Measurements from ENCODE around the gene ITGAD.

Gene ITGAD

DNA sequence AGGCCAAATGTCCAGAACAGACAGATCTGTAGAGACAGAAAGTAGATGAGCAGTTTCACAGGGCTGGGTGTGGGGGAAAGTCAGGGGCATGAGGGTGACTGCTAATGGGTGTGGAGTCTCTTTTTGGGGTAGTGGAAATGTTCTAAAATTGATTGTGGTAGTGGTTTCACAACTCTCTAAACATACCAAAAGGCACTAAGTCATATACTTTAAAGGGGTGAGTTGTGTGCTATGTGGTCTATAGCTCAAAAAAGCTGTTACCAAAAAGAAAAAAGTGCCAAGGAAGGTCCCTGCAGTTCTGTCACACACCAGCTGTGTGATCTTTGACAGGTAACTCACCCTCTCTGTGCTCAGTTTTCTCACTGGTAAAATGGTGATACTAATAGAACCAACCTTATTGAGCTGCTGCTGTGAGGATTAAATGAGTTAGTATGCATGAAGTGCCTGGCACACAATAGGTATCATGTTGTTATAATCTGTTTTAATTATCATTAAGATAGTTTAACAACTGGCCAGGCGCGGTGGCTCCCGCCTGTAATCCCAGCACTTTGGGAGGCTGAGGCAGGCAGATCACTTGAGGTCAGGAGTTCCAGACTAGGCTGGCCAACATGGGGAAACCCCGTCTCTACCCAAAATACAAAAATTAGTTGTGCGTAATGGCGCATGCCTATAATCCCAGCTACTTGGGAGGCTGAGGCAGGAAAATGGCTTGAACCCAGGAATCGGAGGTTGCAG is 27.8 kb upstream of the ITGAD start:
- in situ Hi-C loops (cut with MboI; ENCODE audit: low sequenced_read_pairs): no loop called here

GRCh38 chr16:31367853-31368252 is 25.3 kb upstream of the ITGAD start:
- in situ Hi-C loops (cut with MboI; ENCODE audit: low sequenced_read_pairs): no loop called here

DNA sequence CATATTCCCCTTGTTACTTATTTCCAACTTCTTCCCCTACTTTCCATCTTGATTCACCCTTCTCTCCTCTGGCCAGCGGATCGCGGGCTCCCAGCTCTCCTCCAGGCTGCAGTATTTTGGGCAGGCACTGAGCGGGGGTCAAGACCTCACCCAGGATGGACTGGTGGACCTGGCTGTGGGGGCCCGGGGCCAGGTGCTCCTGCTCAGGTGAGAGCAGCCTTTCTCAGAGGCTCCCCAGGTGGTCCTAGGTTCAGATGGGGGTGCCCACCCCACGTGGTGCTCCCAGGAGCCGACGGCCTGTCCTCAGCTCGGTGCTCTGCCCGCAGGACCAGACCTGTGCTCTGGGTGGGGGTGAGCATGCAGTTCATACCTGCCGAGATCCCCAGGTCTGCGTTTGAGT is 22.1 kb upstream of the ITGAD start:
- in situ Hi-C loops (cut with MboI; ENCODE audit: low sequenced_read_pairs): no loop called here

DNA sequence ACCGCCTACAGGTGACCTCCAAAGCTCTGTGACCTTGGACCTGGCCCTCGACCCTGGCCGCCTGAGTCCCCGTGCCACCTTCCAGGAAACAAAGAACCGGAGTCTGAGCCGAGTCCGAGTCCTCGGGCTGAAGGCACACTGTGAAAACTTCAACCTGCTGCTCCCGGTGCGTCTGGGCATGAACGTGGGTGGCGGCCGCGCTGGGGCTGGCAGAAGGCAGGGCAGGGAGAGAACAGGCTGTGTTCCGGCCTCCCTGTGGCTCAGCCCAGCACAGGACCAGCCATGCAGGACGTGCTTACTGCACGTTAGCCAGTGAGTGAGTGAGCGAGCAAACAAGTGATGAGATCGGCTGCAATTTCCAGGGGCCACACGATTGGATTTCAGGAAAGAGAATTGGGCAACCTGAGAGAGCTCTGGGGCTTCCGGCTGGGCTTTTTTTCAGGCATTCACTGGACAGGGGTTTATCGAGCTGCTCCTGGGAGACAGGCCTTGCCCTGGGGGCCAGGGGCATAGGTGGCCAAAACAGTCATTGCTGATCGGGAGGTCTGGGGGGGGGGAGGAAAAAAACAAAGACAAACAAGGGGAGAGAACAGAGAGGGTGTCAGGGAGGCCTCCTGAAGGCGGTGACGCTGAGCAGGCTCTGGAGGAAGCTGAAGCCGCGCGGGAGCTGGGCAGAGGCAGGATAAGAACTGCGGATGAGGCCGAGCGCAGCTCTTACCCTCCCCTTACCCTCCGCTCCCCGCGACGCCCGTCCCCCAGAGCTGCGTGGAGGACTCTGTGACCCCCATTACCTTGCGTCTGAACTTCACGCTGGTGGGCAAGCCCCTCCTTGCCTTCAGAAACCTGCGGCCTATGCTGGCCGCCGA is 21.3 kb upstream of the ITGAD start:
- in situ Hi-C loops (cut with MboI; ENCODE audit: low sequenced_read_pairs): no loop called here

DNA sequence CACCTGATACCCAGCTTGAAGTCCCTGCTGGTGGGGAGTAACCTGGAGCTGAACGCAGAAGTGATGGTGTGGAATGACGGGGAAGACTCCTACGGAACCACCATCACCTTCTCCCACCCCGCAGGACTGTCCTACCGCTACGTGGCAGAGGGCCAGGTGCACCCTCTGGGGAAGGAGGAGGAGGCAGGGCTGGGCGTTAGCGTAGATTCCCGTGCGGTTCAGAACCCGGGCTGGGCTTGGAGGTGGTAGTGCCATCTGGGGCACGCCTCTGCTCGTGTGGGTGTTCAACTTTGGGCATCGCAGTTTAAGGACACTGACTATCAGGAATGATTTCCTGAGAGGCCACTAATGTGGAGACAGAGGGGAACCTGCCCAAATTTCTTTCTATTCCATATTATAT is 19.9 kb upstream of the ITGAD start:
- in situ Hi-C loops (cut with MboI; ENCODE audit: low sequenced_read_pairs): no loop called here

- in situ Hi-C loops (cut with MboI; ENCODE audit: low sequenced_read_pairs): no loop called here
These were observed 17.9 kb upstream of the ITGAD start for GRCh38 chr16:31375231-31375630.

GRCh38 chr16:31376705-31377104 is 16.4 kb upstream of the ITGAD start:
- in situ Hi-C loops (cut with MboI; ENCODE audit: low sequenced_read_pairs): no loop called here

DNA sequence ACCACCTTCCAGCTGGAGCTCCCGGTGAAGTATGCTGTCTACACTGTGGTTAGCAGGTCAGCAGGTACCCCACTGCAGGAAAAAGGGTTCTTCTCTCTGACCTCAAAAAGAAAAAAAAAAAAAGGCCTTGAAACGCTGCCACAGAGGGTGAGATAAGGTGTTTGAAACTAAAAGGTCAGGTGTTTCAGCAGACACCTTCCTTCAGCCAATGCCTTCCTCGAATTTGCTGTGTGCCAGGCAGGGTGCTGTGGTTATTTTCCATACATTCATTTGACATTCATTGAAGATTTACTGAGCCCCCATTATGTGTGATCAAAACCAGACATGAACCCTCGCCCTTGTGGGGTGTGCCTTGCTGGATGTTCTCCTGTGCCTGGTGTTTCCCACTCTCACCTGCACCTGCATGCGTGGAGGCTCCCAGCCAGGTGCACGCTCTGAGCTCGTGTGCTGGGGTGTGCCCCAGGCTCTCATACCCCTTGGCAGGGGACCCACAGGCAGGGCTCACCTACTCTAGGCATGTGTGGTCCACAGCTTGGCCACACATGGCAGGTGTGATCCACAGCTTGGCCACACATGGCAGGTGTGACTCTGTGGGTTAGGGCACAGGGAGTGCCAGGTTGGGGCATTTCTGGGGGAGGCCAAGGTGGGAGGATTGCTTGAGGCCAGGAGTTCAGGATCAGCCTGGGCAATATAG is 15.8 kb upstream of the ITGAD start:
- in situ Hi-C loops (cut with MboI; ENCODE audit: low sequenced_read_pairs): no loop called here

- in situ Hi-C loops (cut with MboI; ENCODE audit: low sequenced_read_pairs): loop anchor here (10.0 kb wide), 2 partner anchors 55 to 175 kb away; partner anchors contain the start of gene PYCARD
These were observed 12.9 kb upstream of the ITGAD start for GRCh38 chr16:31380201-31380600.

GRCh38 chr16:31382485-31383161 is 10.5 kb upstream of the ITGAD start:
- in situ Hi-C loops (cut with MboI; ENCODE audit: low sequenced_read_pairs): loop anchor here (10.0 kb wide), 2 partner anchors 58 to 178 kb away; partner anchors contain the start of gene PYCARD

DNA sequence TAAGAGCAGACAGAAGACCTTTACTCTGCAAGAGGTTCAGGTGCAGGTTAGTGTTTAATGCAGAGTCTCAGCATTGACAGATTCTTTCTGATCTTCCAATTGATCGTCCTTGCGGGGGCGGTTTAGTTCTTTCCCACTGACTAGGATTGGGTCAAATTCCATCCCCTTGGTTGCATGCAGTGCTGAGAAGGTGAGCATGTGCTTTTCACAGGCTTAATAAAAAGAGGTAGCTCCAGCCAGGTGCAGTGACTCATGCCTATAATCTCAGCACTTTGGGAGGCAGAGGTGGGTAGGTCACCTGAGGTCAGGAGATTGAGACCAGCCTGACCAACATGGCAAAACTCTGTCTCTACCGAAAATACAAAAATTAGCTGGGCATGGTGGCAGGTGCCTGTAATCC is 7.5 kb upstream of the ITGAD start:
- in situ Hi-C loops (cut with MboI; ENCODE audit: low sequenced_read_pairs): loop anchor here (10.0 kb wide), 2 partner anchors 61 to 181 kb away; partner anchors contain the start of gene PYCARD

- in situ Hi-C loops (cut with MboI; ENCODE audit: low sequenced_read_pairs): loop anchor here (10.0 kb wide), 2 partner anchors 62 to 182 kb away; partner anchors contain the start of gene PYCARD
These were observed 6.8 kb upstream of the ITGAD start for GRCh38 chr16:31386157-31386984.

DNA sequence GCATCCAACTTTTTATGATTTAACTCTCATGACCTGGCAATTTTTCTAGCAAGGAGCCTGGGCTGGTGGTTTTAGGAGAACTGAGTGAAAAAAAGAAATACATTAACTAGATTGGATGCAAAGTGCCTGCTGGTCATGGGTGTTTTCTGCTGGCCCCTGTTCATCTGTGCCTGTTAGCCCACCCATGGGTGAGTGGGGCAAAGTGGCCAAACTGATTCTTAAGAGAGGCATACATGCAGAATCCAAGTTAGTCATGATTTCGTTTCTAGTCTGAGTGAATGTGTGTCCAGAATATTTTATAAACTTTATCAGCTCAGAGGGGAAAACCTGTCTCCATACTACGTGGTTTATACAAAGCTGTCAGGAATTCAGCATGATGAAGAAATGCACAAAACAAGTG is 4.6 kb upstream of the ITGAD start:
- in situ Hi-C loops (cut with MboI; ENCODE audit: low sequenced_read_pairs): loop anchor here (10.0 kb wide), 2 partner anchors 64 to 184 kb away; partner anchors contain the start of gene PYCARD

GRCh38 chr16:31390504-31391041 is 2.6 kb upstream of the ITGAD start:
- in situ Hi-C loops (cut with MboI; ENCODE audit: low sequenced_read_pairs): no loop called here

- in situ Hi-C loops (cut with MboI; ENCODE audit: low sequenced_read_pairs): no loop called here
These were observed 2.5 kb downstream of the ITGAD start for GRCh38 chr16:31395647-31396046.

DNA sequence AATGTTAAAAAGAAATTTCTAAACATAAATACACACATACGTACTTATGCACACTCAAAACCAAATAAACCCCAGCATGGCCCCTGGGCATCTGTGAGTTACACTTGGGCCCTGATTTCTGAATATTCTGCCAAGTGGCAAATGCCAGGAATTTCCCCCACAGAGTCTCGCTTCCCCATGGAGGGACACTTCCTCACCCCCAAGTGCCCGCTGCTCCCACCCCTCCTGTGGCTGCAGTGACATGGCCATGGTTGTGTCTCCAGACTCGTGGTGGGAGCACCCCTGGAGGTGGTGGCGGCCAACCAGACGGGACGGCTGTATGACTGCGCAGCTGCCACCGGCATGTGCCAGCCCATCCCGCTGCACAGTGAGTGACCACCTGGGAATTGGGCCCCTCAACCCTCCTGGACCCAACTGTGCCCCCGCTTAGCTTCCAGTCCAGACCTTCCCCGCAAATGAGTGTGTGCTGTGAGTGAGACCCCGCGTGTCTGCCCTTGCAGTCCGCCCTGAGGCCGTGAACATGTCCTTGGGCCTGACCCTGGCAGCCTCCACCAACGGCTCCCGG is 4.0 kb downstream of the ITGAD start:
- in situ Hi-C loops (cut with MboI; ENCODE audit: low sequenced_read_pairs): no loop called here

GRCh38 chr16:31397701-31398100 is 4.6 kb downstream of the ITGAD start:
- in situ Hi-C loops (cut with MboI; ENCODE audit: low sequenced_read_pairs): no loop called here

- in situ Hi-C loops (cut with MboI; ENCODE audit: low sequenced_read_pairs): no loop called here
These were observed 7.1 kb downstream of the ITGAD start for GRCh38 chr16:31400191-31400590.

- in situ Hi-C loops (cut with MboI; ENCODE audit: low sequenced_read_pairs): no loop called here
These were observed 8.3 kb downstream of the ITGAD start for GRCh38 chr16:31401436-31401835.

Measured in HL-60/S4 (cell line).